ENCODE data around the gene RPTOR.

Gene RPTOR

GRCh38 chr17:80887639-80888175, 343.1 kb downstream of the RPTOR start:
- no peak for DNase-seq

DNA sequence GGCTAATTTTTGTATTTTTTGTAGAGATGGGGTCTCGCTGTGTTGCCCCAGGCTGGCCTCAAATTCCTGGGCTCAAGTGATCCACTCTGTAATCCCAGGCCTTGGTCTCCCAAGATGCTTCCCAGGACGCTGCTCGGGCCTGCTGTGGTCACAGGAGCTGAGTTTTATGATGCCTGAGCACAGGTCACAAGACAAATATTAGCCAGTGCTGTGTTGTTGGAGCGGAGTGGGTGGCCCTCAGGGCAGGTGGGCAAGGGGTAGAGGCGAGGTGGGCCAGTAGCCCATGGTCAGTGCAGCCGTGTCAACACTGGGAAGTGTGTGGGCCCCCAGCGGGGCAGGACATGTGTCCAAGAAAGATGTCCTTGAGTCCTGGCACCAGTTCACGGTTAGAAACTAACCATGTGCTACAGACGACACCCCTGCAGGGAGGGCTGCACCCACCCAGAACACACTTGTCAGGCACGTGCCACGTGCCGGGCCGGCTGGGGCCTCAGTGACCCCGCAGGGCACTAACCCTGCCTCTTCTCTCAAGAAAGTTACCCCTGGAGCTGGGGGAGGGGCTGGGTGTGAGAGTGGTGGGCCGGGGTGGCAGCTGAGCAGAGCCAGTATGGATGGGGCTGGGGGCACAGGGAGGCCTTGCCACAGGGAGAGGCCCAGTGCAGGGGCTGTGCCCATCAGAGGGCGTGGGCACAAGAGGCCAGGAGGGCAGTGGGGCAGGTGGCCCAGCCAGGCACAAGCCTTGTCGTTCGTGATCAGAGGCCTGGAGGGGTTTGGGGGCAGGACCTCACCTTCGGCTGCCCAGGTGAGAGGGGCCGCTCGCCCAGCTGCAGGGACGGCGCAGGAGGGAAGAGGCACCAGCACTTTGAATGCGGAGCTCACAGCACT, 343.9 kb downstream of the RPTOR start:
- no peak for DNase-seq

GRCh38 chr17:80889231-80890195, 344.9 kb downstream of the RPTOR start:
- DNase-seq: no peak

GRCh38 chr17:80890196-80890920, 345.7 kb downstream of the RPTOR start:
- DNase-seq: no peak

- DNase-seq: no peak
Observed at GRCh38 chr17:80890921-80891396, 346.3 kb downstream of the RPTOR start.

DNA sequence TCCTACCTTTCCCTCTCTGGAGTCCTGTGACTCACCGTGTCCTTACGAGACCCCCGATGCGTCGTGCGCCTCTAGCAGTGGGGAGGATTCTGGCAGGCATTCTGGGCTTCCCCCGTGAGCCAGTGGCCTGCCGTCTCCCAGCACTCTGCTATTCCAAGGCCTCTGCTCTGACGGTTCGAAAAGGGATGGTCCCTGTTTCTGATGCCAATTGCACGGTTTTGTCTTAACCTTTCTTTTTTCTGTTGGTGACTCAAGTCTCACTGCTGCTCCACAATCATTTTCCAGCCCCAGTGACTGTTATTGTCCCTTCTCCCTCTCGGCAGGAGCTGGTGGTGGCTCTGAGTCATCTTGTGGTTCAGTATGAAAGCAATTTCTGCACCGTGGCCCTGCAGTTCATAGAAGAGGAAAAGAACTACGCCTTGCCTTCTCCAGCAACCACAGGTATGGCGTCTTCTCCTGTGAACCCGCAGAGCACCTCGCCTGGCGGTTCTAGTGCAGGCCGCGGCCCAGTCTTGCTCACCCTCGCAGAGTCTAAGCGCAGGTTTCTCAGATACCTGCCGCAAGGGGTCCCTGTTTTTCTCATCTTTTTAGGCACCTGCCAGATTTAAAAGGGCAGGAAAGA, 346.9 kb downstream of the RPTOR start:
- DNase-seq: peak; percentile 44

GRCh38 chr17:80892019-80892855, 347.6 kb downstream of the RPTOR start:
- DNase-seq: peak; percentile 68

DNA sequence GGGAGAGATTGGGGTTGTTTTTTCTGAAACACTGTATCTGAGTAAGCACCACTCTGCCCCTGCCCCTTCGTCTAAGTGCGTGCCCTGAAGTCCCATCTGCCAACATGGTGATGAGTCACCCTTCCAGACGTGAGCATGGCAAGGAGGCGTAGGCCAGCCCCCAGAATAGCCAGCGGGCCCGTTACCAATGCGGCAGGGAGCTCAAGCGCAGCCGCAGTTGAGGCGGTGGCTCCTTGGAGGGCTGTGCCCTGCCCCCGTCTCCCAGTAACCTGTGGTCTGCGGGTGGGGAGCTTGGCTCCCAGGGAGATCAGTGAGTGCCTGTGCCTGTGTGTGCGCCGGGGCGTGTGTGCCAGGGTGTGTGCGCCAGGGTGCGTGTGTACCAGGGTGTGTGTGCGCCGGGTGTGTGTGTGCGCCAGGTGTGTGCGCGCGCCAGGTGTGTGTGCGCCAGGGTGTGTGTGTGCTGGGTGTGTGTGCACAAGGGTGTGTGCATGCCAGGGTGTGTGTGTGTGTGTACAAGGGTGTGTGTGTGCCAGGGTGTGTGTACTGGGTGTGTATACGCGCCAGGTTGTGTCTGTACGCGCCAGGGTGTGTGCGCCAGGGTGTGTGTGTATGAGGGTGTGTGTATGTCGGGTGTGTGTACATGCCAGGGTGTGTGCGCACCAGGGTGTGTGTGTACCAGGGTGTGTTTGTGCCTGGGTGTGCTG, 348.4 kb downstream of the RPTOR start:
- no peak for DNase-seq

- DNase-seq: no peak
Observed at GRCh38 chr17:80893604-80894438, 349.2 kb downstream of the RPTOR start.

- no peak for DNase-seq
Observed at GRCh38 chr17:80894439-80894721, 349.7 kb downstream of the RPTOR start.

DNA sequence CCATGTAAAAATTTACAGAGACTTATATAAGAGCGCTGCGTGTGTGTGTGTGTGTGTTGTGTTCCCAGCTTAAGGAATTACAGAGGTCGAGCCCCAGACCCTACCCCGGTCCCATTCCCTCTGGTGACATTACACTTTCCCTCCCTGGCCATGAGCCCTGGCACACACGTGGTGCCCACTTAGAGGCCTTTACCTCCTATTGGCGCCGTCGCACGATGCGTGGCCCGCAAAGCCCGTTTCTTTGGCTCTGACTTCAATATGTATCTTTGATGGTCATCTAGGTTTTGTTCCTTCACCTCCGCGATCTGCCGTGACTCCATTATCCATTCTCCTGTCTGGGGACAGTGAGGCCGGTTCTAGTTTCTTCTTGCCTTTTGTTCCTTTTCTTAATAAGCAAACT, 350.1 kb downstream of the RPTOR start:
- no peak for DNase-seq

GRCh38 chr17:80895366-80895765, 350.7 kb downstream of the RPTOR start:
- DNase-seq: no peak

DNA sequence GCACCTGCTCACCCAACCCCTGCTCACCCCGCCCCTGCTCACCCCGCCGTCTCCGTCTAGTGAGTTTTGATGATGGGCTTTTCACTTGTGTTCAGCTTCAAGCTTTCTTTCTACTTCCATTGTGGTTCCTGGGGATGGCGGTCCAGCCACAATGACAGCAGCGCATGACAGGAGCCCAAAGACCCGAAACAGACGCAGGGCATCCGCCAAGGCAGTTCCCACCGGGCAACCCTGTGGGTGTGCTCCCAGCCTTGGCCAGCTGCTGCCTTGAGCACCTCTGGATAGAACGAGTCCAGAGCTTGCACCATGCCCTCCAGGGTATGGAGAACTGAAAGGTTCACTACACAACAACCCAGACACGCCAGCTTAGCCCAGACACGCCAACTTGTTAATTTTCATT, 354.1 kb downstream of the RPTOR start:
- DNase-seq: no peak

- DNase-seq: peak; percentile 48
Observed at GRCh38 chr17:80899402-80900268, 355.0 kb downstream of the RPTOR start.

- no peak for DNase-seq
Observed at GRCh38 chr17:80901319-80901718, 356.7 kb downstream of the RPTOR start.

- no peak for DNase-seq
Observed at GRCh38 chr17:80902197-80902962, 357.7 kb downstream of the RPTOR start.

- no peak for DNase-seq
Observed at GRCh38 chr17:80902963-80903611, 358.4 kb downstream of the RPTOR start.
